ENCODE measurements around the gene TBC1D14.

TBC1D14 gene

GRCh38 chr4:7023901-7024300 lies 114.3 kb downstream of the TBC1D14 start:
- no peak for DNase-seq

GRCh38 chr4:7024336-7024890 lies 114.8 kb downstream of the TBC1D14 start:
- no peak for DNase-seq

DNA sequence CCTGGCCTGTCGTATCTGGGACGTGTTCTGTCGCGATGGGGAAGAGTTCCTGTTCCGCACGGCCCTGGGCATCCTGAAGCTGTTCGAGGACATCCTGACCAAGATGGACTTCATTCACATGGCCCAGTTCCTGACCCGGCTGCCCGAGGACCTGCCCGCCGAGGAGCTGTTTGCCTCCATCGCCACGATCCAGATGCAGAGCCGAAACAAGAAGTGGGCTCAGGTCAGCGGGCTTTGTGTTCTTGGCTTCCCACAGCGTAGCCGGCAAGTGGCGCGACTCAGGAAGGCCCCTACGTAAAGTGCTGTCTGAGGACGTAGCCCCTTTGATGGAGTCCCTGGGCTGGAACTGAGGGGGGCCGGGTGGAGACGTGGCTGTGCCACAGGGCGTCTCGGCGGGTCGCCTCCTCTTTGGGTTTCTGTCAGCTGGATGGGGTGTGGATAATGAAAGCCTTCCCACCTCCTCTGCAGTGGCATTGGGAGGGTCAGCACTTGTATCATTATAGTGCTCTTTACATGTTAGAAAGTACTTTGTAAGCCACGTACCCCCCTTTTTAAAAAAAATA lies 115.5 kb downstream of the TBC1D14 start:
- DNase-seq: no peak

DNA sequence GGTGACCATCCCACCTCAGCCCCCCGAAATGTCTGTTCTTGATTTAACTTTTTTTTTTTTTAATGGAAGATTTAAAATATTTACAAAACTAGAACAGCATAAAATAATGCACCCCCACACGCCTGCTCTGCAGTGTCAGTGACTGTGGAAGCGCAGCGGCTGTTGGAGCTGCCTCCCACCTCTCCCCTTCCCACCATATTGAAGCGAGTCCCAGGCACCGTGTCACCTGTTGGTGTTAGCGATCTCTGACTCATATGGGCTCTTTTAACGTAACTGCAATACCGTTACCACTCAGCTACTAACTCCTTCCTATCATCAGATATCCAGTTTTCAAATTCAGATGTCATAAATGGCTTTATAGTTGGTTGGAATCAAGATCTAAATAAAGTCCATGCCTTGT lies 116.5 kb downstream of the TBC1D14 start:
- no peak for DNase-seq

DNA sequence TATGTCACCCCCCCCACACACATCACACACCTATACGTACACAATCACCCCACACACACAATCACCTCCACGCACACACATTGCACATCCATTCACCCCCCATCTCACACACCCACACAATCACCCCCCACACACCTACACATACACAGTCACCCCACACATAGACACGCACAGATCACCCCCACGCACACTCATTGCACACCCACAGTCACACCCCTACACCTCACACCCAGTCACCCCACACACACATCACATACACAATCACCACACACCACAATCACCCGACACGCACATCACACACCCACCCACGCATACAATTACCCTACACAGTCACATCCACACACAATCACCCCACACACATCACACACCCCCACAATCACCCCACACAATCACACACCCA lies 117.7 kb downstream of the TBC1D14 start:
- DNase-seq: no peak

DNA sequence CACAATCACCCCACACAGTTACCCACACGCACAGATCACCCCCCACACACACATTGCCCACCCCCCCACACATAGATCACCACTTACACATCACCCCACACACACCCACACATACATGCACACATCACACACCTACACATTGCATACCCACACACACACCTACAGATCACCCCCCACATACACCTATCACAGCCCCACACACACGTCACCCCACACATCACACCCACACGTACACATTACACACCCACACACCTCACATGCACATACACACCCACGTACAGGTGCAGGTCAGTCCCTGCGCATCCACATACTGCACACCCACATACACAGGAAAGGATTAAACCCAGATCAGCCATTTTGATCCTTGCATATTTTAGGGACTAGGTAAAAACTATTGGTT lies 118.3 kb downstream of the TBC1D14 start:
- DNase-seq: no peak

- peak in 2 of 14 donors; percentile 10 to 23 for DNase-seq
Measured at GRCh38 chr4:7029212-7029611, 119.6 kb downstream of the TBC1D14 start.

DNA sequence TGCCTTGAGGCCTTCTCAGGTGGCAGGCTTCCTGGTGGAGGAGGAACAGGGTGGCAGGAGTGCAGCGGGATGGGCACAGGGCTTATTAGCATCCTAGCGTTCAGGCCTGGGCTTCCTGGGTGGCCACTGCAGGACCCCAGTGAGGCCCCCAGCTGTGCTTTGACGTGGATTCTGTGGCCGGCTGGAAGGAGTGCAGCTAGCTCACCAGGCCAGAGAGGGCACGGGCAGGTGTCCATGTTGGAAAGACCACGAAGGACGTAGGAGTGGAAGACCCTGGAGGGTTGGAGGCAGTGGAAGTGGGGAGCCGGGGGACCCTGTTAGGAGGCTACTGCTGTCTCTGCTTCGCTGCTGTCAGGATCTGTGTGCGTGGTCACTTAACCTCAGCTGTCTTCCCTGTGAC lies 120.3 kb downstream of the TBC1D14 start:
- DNase-seq: no peak

DNA sequence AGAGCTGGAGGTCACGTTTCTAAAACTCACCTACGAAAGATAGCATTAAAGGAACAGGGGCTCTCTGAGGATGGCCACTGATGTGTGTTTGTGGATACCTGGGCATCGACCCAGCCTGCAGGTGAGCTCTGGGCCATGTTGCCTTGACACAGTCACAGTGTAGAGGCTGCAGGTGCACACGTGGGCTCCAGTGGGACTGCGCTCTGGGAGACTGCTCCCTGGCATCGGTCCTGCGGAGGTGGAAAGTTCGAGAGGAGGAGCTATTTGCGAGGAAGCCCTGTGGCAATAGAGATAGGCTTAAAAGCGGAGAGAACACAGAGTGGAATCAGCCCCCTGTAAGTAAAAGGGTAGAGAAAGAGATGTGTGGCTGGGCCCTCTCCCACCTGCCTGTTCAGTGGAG lies 121.2 kb downstream of the TBC1D14 start:
- DNase-seq: no peak

GRCh38 chr4:7031558-7032449 lies 122.2 kb downstream of the TBC1D14 start:
- DNase-seq: no peak

GRCh38 chr4:7032596-7032995 lies 123.0 kb downstream of the TBC1D14 start:
- no peak for DNase-seq

GRCh38 chr4:7034262-7035081 lies 124.8 kb downstream of the TBC1D14 start:
- DNase-seq: peak in 4 of 14 donors; percentile 8 to 59 (median 16)

DNA sequence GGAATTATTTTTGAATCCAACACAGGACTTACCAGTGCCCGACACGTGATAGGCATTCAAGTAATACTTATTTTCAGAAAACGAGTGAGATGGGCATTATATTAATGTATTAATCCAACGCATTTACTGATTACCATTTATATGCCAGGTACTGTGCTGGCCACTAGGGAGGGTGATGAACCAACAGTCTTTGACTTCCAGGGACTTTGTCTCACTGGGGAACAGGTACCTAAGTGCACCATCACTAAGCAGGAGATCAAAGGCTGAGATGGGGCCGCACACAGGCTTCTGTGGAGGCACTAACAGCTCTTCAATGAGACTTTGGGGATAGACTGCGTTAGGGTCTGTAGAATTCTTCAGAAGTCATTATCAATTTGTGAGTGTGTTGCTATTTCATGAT lies 127.8 kb downstream of the TBC1D14 start:
- no peak for DNase-seq

- no peak for DNase-seq
Measured at GRCh38 chr4:7040765-7041164, 131.1 kb downstream of the TBC1D14 start.

DNA sequence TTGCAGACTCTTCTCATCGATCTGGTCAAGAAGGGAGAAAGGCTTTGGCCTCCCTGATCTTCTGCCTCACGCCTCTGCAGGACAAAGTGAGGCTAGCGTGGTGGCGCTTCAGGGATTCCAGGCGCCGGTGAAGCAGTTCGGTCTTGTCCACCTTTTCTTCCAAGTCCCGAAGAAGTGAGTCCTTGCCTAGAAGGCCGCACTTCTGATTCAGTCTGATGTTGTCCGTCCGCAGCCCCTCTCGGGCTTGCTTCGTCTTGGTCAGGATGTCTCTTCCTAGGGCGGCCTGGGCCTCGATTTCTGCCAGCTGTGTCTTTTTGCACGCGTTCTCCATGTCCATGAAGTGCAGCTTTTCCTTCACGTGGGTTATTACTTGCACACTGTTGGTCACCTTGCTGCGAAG lies 131.6 kb downstream of the TBC1D14 start:
- DNase-seq: no peak

GRCh38 chr4:7041801-7042502 lies 132.3 kb downstream of the TBC1D14 start:
- DNase-seq: peak in 2 of 14 donors; percentile 41 to 63

DNA sequence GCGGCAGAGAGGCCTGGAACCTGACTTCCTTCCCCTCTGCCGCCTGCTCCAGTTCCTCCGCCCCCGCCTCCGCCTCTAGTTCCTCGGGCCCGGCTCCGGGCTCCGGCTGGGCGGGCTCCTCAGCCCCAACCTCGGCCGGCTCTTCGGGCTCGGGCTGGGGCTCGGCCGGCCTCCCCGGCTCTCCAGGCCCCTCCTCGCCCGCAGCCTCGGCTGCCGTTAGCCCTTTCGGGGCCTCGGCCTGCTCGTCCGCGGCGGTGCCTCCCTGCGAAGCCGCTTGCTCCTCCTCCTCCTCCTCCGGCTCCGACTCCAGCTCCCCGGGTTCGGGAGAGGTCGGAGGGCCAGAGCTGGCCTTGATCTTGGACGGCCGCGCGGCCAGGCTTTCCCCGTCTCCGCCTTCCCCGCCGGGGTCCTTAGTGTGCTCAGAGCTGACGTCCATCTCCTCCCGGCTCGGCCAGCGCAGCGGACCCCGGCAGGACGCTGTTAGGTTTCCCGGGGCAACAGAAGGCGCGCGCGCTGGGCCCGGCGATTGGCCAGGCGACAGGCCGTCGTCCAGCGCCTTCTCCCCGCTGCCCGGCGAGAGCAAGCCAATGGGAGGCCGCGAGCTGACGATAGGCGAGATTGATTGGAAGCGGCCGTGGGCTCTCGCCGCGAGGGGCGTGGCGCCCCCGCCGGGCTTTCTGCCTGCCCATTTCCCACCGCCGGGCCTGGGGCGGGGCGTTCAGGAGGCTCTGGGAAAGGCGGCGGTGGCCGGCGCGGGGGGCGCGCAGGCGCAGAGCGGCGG lies 133.1 kb downstream of the TBC1D14 start:
- peak; percentile 67 to 98 (median 93) for DNase-seq

- peak in 4 of 14 donors; percentile 43 to 69 (median 50) for DNase-seq
Measured at GRCh38 chr4:7043284-7044136, 133.9 kb downstream of the TBC1D14 start, which contains the start of gene TADA2B. Gene TADA2B (plus strand): TSS chr4:7043372. CDS start chr4:7043580, 208 bp downstream.

- no peak for DNase-seq
Measured at GRCh38 chr4:7044137-7044930, 134.7 kb downstream of the TBC1D14 start.
